ENCODE results near the gene ETV6.

ETV6 gene

DNA sequence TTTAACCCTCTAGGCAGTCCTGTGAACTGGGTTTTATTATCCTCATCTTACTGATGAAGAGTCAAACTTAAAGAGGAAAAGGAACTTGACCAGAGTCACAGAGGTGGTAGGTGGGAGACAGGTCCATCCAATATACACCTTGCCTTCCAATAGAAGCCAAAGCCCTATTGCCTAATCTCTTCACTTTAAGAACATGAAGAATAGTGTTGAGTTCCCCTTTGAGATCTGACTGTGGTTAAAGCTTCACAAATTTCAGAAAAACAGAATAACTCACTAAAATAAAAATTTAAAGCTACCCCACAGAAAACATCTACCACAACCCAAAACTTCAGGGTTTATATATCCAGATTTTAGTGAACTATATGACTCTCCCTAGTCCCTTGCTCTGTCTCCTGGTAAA, 115.4 kb downstream of the ETV6 start:
- Histone ChIP-seq H3K4me3 (no peak overlapping the region), H3K27me3 (ENCODE audit: low read depth) (no peaks in the 10 kb centered on the region), H3K4me1 (peaks cover 13% of the 10 kb centered on the region), H3K36me3 (replicated peaks) (no peaks in the 10 kb centered on the region; the same call in 1 of the 2 replicates), H3K9me3 (no peaks in the 10 kb centered on the region)
- in situ Hi-C loops (cut with MboI; ENCODE audit: low sequenced_read_pairs), result no loop called here
- no peak for DNase-seq (ENCODE audit: low spot score in 2 of 2)

DNA sequence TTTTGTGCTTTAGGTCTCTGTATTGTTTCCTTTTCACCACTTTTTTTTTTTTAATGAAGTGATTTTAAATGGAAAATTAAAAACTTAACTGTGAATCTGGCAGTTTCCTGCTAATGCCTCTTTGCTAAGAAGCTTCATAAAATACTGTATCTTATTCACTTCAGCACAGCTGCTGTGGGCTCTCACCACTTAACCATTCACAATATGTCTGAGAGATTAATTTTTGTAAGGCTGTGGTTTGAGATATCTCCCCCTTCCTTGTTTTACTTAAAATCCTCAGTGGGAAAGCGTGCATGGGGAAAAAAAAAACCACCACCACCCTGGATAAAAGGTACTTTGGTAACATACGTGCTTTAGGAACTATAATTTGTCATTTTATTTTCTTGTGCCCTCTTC, 115.9 kb downstream of the ETV6 start:
- Histone ChIP-seq H3K4me1 (peaks cover 13% of the 10 kb centered on the region), H3K36me3 (replicated peaks) (no peaks in the 10 kb centered on the region), H3K4me3 (no peak overlapping the region), H3K27me3 (ENCODE audit: low read depth) (no peaks in the 10 kb centered on the region), H3K9me3 (no peaks in the 10 kb centered on the region)
- no peak for DNase-seq (ENCODE audit: low spot score in 2 of 2)
- in situ Hi-C loops (cut with MboI; ENCODE audit: low sequenced_read_pairs), result no loop called here

DNA sequence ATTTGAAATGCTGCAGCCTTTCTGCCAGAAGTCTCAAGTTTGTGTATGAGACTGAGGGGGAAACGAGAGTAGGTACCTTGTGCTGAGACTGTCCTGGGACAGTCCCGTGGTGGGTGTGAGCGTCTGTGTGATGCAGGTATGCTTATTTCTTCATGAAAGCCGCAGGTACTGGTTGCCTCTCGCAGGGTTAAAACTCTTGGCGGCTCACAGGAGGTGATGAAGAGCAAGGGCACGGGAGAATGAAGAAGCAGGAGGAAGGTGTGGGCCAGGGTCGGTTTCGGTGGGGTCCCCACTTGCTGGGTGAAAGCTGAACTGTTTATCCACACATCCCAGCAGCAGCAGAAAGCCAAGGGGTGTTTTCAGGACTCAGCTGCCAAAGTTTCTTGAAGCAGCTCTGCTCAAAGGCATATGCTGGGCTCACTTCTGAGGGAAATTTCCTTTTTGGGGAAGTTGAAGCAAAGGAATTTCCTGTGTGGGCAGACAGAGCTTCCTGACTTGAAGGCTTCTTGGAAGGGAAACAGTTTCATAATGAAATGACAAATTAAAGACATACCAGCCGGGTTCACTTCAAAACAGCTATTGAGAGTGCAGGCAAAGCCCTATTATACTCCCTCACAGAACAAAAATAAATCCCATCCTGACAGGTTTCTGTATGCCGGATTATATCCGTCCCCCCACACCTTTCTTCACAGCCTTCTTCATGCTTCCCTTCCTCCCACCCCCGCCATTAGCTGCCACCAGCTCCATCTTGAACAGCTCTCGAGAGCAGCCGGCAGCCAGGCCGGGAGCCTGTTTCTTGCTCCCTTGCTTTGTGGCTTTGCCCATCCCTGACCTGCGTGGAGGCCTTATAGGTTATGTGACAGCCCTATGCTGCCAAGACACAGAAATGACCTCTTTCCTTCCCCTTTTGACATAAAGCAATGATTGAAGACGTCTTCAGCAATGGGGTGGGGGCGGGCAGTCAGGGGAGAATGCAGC, 116.6 kb downstream of the ETV6 start:
- no peak overlapping the region for H3K4me3 ChIP-seq
- H3K27me3 ChIP-seq (ENCODE audit: low read depth), result no peaks in the 10 kb centered on the region
- peak; percentile 43 to 45 for DNase-seq (ENCODE audit: low spot score in 2 of 2)
- peaks cover 13% of the 10 kb centered on the region for H3K4me1 ChIP-seq
- in situ Hi-C loops (cut with MboI; ENCODE audit: low sequenced_read_pairs), result no loop called here
- no peaks in the 10 kb centered on the region for H3K36me3 ChIP-seq (replicated peaks)
- H3K9me3 ChIP-seq, result no peaks in the 10 kb centered on the region

DNA sequence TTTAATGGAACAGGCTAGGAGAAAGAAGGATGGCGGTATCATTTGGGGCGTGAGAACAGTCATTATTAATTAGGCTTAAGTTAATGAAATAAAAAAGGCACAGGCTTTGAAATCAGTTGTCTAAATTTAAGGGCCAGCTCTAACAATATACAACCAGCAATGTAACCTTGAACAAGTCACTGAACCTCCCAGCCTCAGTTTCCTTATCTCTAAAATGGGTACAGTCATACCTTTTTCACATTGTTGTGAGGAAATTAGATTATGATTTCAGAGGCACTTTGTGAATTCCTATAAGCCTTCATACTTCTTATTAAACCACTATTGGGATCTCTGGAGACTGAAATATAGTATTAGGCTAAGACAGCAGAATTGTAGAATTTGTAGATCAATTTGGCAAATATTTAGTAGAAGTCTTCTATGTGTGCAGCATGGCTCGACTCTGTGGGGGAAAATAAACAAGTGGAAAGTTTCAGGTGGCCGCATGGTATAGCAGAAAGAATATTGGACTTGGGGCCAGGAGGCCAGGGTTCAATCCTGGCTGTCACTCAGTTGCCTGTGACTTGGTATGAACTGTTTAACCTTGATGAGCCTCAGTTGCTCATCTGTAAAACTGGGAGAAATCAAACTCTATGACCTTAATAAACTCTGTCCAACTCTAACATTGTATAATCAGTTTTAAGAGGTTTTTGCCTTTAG, 117.7 kb downstream of the ETV6 start:
- Histone ChIP-seq H3K27me3 (ENCODE audit: low read depth) (no peaks in the 10 kb centered on the region), H3K4me3 (no peak overlapping the region), H3K36me3 (replicated peaks) (no peaks in the 10 kb centered on the region), H3K4me1 (peaks cover 13% of the 10 kb centered on the region), H3K9me3 (no peaks in the 10 kb centered on the region)
- no peak for DNase-seq (ENCODE audit: low spot score in 2 of 2)
- in situ Hi-C loops (cut with MboI; ENCODE audit: low sequenced_read_pairs), result no loop called here

DNA sequence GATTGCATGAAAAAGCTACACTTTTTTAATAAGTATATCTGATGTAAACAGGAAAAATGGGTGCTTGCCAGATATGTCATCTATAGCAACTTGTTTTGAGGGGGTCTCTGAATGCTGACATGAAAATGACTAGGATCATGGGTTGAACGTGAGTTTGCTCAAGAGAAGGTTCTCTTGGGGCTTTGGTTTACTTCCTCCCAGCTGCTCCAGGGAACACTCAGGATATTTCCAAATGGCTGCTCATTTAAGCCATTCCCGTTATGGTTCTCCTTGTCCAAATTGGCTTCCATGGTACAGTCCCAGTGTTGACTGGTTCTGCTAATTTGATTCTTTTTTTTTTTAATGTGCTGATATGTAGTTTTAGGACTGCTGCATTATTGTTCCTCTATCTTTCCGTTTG, 118.3 kb downstream of the ETV6 start:
- H3K36me3 ChIP-seq (replicated peaks), result no peaks in the 10 kb centered on the region
- H3K9me3 ChIP-seq, result no peaks in the 10 kb centered on the region
- no peak for DNase-seq (ENCODE audit: low spot score in 2 of 2)
- no peak overlapping the region for H3K4me3 ChIP-seq
- in situ Hi-C loops (cut with MboI; ENCODE audit: low sequenced_read_pairs), result no loop called here
- peaks cover 13% of the 10 kb centered on the region for H3K4me1 ChIP-seq
- H3K27me3 ChIP-seq (ENCODE audit: low read depth), result no peaks in the 10 kb centered on the region

DNA sequence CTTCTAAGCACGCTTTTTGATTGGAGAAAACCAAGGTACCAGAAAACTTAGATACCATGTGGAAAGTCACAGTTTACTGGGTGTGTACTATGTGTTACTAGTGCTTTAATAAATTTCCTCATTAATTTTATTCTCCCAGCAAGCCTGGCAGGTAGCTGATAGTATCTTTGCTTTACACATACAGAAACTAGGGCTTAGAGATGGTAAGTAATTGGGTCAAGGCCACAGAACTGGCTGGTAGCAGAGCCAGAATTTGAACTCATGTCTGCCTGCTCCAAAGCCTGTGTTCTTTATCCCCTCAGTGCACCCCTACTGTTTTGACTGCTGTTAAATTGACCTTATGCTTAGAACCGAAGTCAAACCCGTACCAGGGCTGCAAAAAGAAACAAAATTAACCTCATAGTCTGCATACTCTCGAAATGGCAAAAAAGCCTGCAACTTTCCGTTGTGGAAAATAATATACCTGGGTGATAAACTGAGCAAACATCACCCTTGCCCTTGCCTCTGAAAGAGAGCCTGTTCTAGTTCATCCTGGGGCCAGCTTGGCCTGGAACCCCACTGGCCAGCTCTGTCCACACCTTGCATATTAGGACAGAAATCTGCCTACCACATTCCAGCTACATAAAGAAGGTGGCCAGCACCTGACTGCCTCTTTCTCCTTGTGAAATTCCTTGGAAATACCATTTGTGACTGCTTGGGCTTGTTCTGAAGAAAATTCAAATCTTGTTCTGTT, 118.9 kb downstream of the ETV6 start:
- Histone ChIP-seq H3K27me3 (ENCODE audit: low read depth) (no peaks in the 10 kb centered on the region), H3K36me3 (replicated peaks) (no peaks in the 10 kb centered on the region), H3K4me3 (no peak overlapping the region), H3K9me3 (no peaks in the 10 kb centered on the region), H3K4me1 (peaks cover 13% of the 10 kb centered on the region)
- in situ Hi-C loops (cut with MboI; ENCODE audit: low sequenced_read_pairs), result no loop called here
- DNase-seq (ENCODE audit: low spot score in 2 of 2), result no peak

DNA sequence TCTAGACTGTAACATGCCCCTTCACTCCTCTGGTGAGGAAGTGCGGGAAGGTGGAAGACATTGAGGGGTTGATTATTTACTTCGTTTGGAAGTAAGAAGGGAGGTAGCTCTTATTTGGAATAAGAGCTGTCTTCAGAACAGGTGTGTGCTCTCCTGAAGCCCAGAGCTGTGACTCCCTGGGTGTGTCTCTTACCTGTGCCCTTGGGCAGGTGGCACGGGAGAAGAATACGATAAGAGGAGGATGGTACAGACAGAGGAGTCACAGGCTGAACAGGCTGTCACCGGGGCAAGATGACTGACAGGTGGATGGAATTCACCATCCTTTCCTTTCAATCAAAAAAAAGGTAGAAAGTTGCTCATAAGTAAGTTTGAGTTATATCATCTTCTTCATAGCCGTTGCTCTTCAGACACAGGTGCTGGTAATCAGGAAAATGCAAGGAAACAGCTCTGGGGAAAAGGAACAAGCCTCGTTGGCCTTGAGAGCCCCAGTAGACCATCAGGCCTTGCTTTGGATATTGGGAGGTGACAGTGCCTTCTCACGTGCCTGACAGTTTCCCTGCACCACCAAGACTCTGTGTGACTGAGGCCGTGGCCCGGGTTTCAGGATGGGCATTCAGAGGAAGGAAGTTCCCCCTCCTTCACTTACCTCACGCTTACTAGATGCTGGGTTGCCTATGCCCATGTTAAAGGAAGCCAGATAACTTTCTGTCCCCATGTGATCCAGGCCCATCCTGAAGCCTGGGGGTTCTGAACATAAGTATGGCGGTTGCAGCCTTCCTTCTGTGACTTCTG, 120.4 kb downstream of the ETV6 start:
- Histone ChIP-seq H3K27me3 (ENCODE audit: low read depth) (no peaks in the 10 kb centered on the region), H3K9me3 (no peaks in the 10 kb centered on the region), H3K36me3 (replicated peaks) (no peaks in the 10 kb centered on the region), H3K4me3 (no peak overlapping the region), H3K4me1 (peaks cover 13% of the 10 kb centered on the region)
- in situ Hi-C loops (cut with MboI; ENCODE audit: low sequenced_read_pairs), result no loop called here
- no peak for DNase-seq (ENCODE audit: low spot score in 2 of 2)

DNA sequence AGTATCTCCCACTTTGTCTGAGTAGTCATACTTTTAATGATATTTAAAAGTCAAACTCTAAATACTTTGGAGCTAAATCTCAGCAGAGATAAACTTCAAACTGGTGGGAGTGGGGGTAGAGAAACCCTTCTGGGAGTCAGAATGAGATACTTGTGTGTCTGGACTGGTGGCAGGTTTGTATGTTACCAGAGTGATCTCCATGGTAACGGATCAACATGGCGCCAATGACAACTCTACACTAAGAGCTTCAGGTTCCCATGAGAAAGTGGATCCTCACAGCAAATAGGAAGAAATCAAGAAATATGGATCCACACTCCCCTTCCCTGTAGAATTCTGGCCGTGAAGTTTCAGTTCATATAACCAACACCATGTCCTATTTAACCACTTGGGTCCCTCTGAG, 121.9 kb downstream of the ETV6 start:
- Histone ChIP-seq H3K4me3 (no peak overlapping the region), H3K9me3 (no peaks in the 10 kb centered on the region), H3K4me1 (peaks cover 6% of the 10 kb centered on the region), H3K36me3 (replicated peaks) (no peaks in the 10 kb centered on the region), H3K27me3 (ENCODE audit: low read depth) (no peaks in the 10 kb centered on the region)
- in situ Hi-C loops (cut with MboI; ENCODE audit: low sequenced_read_pairs), result no loop called here
- no peak for DNase-seq (ENCODE audit: low spot score in 2 of 2)

DNA sequence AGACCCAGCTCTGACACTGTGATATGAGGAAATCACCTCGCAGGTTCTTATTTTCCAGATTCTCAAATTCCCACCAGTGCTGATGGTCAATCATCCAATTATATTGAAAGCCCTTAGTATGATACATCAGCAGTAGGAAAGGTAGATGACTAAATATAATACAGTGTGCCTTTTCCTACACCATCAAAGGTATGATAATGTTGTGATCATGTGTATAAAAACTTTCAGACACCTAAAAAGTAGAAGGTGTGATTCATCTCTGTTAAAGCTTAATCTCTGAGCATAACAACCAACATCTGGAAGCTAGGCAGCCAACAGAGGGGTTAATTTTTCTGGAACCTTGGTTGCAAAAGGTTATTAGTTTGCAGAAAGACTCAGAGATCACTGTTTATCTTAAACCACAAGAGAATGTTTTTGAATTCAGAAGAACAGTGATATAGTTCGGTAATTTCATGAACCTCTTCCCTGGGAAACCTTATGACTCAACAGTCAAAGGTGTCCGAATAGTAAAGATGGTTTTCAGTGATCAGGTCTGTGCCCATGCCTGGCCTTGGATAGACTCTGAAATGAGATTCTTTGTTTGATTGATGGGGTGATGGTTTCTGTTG, 122.5 kb downstream of the ETV6 start:
- Histone ChIP-seq H3K27me3 (ENCODE audit: low read depth) (no peaks in the 10 kb centered on the region), H3K4me1 (no peaks in the 10 kb centered on the region), H3K9me3 (no peaks in the 10 kb centered on the region), H3K36me3 (replicated peaks) (no peaks in the 10 kb centered on the region), H3K4me3 (no peak overlapping the region)
- DNase-seq (ENCODE audit: low spot score in 2 of 2), result no peak
- in situ Hi-C loops (cut with MboI; ENCODE audit: low sequenced_read_pairs), result no loop called here

DNA sequence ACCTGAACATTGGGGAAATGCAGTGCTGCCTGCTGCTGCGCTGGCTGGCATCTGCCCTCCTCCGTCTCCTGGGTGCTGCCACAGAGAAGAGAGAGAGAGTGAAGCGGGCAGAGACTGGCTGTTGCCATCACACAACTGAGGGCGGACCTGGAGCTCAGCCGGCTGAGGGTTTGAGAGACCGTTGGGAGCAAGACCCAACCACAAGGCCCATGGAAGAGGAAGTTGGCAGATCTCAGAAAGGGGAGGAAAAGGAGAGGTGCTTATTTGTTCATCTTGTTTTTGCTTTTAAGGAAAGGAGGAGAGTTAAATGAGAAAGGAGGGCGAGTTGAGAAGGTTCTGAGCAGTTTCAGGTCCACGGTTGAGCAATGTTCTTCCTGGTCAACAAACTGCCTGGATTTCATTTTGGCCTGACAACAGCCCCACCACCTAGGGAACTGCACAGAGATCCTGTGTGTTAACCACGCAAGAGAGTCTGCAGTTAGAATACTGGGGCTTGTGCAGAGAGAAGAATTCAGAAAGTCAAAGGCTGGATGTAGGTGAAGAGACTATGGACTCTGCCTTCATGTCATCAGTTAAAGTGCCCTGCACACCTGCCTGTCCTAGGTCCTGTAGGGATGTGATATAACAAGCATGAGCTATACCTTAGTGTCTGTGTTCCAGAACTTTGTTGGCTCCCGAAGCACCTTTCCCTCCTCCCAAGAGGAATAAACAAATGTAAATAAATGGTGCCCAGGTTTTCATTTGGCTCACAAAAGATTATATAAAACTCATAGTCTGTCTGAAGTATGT, 124.6 kb downstream of the ETV6 start:
- Histone ChIP-seq H3K9me3 (no peaks in the 10 kb centered on the region), H3K4me3 (no peak overlapping the region), H3K4me1 (peaks cover 17% of the 10 kb centered on the region), H3K27me3 (ENCODE audit: low read depth) (no peaks in the 10 kb centered on the region), H3K36me3 (replicated peaks) (no peaks in the 10 kb centered on the region)
- no peak for DNase-seq (ENCODE audit: low spot score in 2 of 2)
- in situ Hi-C loops (cut with MboI; ENCODE audit: low sequenced_read_pairs), result no loop called here

DNA sequence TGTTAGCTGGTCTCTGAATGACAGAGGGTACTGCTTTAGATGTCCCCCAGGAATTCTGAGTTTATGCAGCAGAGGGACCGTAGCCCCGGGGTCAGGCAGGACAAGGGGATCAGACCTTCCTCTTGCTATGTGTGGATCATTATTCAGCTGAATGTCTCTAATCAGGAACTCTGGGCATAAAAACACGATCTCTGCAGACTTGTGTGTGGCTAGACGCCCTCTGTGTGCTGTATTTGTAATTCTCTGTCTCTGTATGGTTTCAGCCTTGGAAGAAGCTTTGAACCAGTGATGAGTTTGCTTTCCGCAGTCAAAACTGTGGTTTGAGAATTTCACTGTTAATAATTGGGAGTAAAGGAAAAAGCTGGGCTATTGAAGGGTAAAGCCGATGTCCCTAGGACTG, 125.3 kb downstream of the ETV6 start:
- Histone ChIP-seq H3K27me3 (ENCODE audit: low read depth) (no peaks in the 10 kb centered on the region), H3K4me3 (no peak overlapping the region), H3K4me1 (peaks cover 23% of the 10 kb centered on the region), H3K9me3 (no peaks in the 10 kb centered on the region), H3K36me3 (replicated peaks) (no peaks in the 10 kb centered on the region)
- no peak for DNase-seq (ENCODE audit: low spot score in 2 of 2)
- in situ Hi-C loops (cut with MboI; ENCODE audit: low sequenced_read_pairs), result no loop called here

DNA sequence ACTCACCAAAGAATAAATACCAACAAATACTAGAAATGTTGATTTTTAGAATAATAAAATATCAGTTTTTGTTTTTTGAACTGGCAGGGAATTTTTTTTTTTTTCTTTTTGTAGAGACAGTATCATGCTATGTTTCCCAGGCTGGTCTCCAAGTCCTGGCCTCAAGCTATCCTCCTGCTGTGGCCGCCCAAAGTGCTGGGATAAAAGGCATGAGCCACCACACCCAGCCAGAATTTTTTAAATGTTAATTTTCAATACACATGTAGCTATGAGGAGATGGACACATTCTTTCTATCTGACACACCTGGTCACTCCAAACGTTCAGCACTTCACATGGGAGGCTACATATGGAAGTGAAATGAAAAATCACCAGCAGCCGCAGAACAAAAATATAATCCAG, 126.8 kb downstream of the ETV6 start:
- Histone ChIP-seq H3K9me3 (no peaks in the 10 kb centered on the region), H3K4me1 (peaks cover 23% of the 10 kb centered on the region), H3K36me3 (replicated peaks) (no peaks in the 10 kb centered on the region), H3K4me3 (no peak overlapping the region), H3K27me3 (ENCODE audit: low read depth) (no peaks in the 10 kb centered on the region)
- DNase-seq (ENCODE audit: low spot score in 2 of 2), result no peak
- in situ Hi-C loops (cut with MboI; ENCODE audit: low sequenced_read_pairs), result no loop called here

Data from HAP-1 (cell line).